Kidney tubule cell (primary cell): ENCODE results near the gene HCST.
"Not testable (repeated sequence)": the region's sequence is repeated elsewhere in the genome, so short reads cannot be mapped to it uniquely, and the experiment has no call there.

Source experiments
- DNase-seq: peaks from one replicate; pipeline ENCODE4 v3.0.0-alpha.2; 2018; ENCODE audit warnings: low spot score

HCST gene

DNA sequence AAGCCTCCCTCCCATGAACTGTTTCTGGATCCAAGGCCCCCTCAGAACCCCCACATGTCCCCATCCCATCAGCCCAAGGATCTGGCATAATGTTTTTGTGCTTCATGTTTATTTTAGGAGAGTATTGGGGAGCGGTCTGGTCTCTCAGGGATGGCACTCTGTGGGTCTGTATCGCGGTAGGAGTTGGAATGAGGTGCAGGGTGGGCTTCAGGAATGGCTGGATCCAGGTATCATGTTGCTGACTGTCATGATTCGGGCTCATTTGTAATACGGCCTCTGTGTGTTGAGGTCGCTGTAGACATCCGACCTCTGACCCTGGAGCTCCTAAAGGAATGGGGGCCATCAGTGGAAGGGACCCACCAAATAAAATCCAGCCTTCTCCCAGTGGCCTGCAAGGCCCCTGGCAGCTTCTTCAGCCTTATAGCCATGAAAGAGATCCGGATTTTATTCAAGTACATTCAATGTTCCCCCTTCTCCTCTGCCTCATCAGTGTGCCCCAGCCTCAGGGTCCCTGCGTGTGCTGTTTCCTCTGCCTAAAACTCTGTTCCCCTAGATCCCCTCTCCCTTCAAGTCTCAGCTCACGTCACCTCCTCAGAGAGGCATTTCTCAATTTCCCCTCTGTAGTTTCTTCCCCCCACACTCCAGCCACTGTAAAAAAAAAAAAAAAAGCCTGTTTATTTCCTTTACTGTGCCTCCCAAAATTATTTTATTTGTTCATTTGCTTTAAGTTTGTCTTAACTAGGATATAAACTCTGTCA lies 2.2 kb downstream of the HCST start:
- DNase-seq, result no peak

DNA sequence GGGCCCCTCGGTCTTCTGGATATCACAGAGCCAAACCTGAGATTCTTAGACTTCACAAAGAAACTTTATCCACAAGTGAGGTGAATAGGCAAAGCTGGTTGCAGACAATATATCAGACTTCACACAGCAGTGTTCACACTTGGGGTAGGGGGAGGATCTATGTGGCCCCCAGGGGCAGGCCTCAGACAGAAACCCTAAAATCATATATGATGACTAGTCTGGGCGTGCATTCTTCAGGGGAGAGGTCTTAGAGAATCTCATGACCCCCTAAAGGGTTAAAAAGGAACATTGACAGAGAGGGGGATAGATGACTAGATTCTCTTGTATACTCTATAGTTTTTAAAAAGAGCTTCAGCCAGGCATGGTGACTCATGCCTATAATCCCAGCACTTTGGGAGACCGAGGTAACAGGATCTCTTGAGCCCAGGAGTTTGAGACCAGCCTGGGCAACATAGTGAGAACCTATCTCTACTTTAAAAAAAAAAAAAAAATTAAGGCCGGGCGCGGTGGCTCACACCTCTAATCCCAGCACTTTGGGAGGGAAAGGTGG lies 2.9 kb downstream of the HCST start:
- DNase-seq, result no peak

DNA sequence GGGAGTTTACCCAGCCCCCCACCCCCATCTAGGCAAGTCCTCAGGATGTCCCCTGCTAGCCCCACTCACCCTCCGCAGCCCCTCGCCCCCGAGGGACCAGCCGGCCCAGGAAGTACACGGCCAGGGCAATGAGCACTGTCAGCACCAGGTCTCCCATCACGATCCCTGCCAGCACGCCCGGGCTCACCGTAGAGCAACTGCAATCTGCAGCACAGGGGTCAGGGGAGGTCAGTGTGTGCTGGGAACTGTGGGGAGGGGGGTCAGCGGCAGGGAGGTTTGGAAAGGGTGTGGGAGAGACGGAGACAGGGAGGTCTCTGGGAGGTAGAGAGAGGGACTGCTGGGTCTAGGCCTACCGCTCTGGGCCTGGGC lies 5.0 kb downstream of the HCST start:
- no peak for DNase-seq

DNA sequence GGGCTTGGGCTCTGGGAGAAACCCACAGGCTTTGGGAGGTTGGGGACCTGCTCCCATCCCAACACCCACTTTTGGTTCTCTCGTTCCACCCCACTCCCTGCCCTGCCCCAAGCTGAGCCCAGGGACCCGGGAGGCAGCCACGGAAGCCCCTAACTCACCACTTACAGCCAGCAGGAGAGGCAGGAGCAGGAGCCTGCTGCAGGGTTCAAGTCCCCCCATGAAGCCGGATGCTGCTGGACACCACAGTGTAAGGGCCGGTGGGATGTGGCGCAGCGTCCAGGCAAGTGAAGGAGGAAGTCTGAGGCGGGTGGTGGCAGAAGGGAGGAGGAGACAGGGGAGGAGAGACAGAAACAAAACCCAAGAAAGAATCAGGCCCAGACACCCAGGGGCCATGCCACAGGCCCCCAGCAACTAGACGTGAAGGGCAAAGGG lies 5.7 kb downstream of the HCST start, which contains the start of gene TYROBP:
Gene TYROBP, minus strand, starts transcription at position 286 of the 432 bp plus-strand sequence. Its CDS starts 67 bp downstream, at position 219.
- no peak for DNase-seq

DNA sequence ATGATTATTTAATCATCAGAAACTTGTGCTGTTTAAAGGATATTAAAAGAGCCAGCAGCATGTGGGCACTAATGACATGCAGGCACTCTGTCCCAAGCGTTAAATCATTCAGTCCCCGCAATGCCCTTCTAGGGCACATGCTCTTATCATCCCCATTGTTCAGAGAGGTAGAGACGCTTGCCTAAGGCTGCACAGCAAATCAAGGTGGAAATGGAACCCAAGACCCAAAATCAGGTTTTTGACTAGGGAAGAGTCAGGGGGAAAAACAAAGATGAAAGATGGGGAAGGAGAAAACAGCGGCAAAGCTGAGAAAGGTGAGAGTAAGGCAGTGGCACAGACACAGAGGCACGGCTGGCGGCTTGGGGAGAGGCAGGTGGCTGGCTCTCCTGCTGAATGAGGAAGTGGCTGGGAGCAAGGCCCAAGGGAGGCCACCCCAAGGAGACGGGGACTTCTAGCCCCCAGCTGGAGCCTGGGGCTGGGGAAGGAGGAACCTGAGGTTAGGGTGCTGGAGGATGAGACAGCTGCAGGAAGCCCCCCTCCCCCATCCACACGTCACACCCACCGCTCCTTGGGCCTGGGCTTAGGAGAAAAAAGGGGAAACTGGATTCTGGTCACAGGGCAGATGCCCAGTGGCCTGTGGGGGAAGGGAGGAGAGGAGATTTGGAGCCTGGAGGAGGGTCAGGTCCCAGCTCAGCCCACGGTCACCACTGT lies 6.8 kb downstream of the HCST start:
- DNase-seq, result no peak

DNA sequence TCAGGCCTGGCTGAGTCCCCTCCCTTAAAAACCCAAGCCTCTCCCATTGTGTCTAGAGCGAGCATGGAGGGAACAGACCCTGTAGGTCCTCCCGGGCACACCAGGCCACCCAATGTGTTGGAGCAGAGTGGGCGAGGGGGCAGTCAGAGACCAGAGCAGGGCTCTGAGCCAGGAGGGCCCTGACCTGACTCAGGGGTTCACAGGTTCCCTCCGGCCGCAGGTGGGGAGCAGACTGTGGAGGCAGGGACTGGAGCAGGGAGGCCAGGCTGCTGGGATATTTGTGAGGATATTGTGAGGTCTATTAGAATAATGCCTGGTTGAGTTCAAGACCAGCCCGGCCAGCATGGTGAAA lies 7.3 kb downstream of the HCST start:
- no peak for DNase-seq

DNA sequence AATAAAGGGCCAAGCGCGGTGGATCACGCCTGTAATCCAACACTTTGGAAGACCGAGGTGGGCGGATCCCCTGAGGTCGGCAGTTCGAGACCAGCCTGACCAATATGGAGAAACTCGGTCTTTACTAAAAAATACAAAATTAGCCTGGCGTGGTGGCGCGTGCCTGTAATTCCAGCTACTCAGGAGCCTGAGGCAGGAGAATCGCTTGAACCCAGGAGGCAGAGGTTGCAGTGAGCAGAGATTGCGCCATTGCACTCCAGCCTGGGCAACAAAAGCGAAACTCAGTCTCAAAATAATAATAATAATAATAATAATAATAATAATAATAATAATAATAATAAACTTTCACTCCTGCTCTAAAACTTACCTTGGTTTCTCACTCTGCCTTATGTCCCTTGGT lies 8.0 kb downstream of the HCST start:
- DNase-seq, result not testable (repeated sequence)

DNA sequence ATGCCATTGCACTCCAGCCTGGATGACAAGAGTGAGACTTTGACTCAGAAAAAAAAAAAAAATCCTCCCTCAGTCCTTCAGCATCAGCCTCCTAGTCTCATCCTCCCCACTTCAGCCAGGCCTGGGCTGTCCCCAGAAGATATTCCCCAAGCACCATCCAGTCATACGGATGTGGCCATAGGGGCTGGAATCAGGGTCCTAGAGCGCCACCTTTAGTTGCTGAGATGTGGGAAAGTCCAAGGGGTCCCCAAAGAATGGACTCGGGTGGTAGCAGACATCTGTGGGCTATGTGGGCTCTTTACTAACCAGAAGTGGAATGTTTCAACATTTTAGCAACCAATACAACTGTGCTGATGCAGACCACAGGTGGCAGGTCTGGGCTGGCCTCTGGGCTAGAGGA lies 8.8 kb downstream of the HCST start:
- DNase-seq, result no peak

DNA sequence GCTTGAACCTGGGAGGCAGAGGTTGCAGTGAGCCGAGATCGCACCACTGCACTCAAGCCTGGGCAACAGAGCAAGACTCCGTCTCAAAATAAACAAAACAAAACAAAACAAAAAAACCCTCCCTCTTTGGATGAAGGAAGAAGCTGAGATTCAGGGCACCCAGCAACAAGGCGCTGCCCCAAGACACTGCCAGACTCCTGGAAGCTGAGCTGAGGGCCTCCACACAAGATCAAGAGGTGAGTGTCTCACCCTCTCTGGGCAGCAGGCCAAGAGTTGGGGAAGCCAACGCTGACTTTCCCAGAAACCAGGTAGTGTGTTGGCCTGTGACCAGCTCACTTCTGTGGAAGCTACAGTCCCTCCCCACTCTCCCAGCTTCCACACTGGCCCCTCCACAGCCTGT lies 9.5 kb downstream of the HCST start:
- DNase-seq, result peak; percentile 93

DNA sequence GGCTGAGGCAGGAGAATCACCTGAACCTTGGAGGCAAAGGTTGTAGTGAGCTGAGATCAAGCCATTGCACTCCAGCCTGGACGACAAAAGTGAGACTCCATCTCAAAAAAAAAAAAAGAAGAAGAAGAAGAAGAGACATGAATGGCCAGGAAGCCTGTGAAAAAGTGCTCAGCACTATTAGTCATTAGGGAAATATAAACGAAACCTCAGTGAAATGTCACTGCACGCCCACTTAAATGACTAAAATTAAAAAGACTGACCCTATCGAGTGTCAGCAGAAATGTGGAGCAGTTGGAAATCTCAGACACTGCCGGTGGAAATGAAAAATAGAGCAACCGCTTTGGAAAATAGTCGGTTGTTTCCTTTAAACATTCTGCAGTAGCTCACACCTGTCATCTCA lies 11.3 kb downstream of the HCST start:
- peak; percentile 33 for DNase-seq

DNA sequence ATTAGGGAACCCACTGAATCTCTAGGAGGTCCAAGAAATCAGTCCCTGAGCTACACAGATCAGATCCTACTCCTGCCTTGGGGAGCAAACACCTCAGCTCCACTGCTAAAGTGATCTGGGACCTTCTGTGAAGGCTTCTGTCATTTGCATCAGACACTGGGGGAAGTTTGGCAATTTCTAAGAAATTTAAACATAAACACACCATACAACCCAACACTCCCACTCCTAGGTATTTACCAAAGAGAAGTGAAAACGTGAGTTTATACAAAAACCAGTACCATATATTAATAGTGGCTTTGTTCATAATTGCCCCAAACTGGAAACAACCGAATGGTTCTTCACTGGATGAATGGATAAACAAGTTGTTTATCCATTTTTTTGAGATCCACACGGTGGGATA lies 13.1 kb downstream of the HCST start:
- no peak for DNase-seq

DNA sequence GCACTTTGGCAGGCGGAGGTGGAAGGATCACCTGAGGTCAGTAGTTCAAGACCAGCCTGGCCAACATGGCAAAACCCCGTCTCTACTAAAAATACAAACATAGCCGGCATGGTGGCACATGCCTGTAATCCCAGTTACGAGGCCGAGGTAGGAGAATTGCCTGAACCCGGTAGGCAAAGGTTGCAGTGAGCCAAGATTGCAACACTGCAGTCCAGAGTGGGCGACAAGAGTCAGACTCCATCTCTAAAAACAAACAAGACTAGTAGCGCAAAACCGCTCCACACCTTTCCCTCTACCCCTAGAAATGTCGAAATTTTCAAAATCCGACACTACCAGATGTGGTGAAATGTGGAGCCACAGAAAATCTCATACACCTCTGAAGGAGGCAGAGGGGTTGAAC lies 17.0 kb downstream of the HCST start:
- DNase-seq, result no peak

DNA sequence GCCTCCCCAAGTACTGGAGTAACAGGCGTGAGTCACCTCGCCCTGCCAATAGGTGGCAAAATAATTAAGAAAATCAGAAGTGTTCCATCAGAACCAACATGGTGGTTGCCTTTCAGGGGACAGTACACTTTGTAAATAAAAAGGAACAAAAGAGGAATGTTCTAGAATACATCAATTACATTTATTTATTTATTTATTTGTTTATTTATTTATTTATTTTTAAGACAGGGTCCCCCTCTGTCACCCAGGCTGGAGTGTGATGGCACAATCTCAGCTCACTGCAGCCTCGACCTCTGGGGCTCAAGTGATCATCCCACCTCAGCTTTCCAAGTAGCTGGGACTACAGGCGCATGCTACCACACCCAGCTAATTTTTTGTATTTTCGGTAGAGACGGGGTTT lies 18.7 kb downstream of the HCST start:
- no peak for DNase-seq

DNA sequence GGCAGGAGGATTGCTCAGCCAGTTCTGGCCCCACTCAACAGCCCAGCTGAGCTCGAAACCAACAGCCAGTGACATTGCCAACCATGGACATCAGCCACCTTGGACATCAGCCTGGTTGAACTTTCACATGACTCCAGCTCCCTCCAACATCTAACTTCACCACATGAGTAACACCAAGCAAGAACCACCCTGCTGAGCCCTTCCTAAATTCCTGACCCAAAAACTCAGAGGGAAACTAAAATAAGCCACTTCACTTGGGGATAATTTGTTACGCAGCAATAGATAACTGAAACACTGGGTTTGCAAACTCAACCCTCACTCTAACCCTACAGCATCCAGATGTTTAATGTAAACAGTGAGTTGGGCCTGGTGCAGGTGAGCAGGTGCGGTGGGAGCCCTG lies 23.2 kb downstream of the HCST start:
- no peak for DNase-seq

DNA sequence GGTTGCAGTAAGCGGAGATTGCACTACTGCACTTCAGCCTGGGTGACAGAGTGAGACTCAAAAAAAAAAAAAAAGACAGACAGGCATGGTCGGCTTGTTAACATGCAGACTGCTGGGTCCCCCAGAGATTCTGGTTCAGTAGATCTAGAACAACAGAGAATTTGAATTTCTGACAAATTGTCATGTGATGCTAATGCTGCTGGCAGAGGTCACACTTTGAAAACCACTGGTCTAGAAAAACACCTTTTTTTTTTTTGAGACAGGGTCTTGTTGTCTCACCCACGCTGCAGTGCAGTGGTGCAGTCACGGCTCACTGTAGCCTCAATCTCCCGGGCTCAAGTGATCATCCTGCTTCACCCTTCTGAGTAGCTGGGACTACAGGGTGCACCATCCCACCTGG lies 26.2 kb downstream of the HCST start:
- DNase-seq, result no peak

DNA sequence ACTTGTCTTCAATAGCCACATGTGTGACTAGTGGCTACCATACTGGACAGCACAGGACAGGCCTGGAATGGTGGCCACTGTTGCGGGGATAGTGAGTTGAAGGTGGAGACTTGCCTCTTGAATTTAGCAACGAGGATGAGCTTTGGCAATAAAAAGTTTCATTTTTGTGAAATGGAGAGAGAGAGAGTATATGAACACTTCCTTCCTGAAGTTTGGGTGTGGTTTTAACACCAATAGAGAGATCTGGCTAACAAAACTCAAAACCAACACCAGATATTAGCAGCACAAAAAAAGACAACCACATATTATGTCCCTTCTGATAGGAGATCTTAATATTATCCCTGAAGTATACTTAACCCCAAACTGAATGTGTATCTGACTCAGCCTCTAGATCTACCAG lies 27.5 kb downstream of the HCST start:
- no peak for DNase-seq

DNA sequence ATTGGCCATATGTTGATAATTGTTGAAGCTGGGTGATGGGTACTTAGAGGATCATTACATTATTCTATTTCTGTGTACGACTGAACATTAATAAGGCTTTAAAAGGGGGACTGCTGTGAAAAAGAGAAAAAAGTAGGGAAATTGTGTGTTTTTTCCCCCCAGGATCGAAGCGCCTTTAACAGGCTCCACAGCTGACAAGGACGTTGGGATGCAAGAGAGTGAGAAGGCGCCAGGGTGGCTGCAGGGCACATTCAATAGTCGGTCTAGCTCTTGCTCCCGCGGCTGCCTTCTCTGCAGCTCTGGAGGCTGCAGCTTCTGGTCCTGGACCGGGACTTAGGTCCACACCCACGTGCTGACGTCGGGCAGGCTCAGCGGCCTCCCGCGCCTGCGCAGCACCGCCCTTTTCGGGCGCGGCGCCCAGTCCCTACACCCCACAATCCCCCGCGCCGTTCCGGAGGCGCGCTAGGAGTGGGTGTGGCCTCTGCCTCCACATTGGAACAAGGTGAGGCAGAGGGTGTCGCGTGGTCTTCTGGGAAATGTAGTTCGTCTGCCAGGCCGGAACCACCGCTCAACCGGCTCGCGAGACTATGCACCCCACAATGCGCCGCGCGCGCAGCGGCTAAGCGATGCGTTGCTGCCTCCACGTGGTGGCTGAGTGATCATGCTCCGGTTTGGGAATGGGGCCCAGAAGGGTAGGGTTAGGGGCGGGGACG lies 29.0 kb downstream of the HCST start:
- DNase-seq, result peak; percentile 99

DNA sequence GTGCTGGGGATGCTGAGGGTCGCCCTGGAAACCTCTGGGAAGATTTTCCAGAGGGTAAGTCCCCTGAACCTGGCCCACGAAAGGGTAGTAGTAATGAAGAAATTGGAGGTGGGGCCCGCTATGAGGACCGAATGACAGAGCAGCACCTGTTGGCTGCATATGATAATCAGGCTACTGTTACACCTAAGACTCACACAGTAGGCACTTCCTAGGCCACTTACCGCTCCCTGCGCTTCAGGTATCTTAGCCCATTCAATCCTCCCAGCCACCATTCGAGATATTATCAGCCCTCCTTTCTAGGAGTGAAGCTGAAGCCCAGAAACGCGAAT lies 29.5 kb downstream of the HCST start:
- no peak for DNase-seq

DNA sequence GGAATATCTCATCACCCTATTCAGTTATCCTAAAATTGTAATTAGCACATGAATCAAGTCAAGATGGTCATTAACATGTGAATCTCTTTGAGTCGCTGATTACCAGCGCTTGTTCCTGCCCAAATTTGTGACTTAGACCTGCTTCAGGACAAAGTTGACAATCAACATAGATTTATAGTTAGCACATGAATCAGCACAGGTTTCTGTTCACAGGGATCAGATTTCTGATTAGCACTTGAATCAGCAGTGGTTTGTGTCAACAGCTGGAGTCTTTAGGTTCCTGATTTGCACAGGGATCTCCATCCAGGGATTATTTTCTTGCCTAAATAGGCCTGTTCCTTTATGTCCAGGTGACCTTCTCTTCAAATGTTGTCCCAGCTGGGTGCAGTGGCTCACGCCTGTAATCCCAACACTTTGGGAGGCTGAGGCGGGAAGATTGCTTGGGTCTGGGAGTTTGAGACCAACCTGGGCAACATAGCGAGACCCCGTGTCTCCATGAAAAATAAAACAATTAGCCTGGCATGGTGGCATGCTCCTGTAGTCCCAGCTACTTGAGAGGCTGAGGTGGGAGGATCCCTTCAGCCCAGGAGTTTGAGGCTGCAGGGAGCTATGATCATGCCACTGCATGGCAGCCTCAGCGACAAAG lies 30.1 kb downstream of the HCST start:
- no peak for DNase-seq

DNA sequence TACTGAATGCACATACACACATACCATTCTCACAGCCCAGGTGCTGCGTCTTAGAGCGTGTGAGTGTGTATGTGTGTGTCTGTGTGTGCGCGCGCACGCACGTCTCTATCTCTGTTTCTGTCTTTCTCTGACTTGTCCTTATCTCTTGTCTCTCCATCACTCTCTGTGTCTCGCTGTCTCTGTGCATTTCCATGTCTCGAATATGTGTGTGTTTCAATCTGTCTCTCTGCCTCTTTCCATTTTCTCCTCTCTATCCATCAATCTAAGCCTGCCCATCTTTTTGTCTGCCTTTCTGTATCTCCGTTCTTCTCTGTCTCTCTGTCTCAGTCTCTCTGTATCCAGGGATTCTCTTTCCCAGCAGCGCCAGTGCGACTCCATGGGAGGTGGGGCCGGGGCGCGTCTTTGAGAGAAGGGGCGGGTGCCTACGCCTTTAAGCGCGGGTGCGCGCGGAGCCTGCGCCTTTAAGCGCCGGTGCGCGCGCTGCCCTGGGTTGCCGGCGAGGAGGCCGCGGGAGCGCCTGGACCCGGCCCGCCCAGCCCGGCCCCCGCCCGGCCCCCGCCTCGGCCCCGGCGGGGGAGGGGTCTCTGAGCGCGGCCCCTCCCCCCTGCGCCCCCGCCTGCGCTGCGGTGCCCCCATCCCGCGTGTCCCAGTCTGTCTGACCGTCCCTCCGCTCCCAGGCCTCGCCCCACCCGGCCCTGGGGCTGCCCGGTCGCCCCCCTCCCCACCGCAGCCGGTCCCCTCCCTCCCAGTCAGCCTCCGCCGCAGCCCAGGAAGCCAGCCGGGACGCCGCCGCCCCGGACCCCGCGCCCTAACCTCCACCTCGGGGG lies 33.8 kb downstream of the HCST start, which contains the start of gene LRFN3:
Gene LRFN3, plus strand, starts transcription at position 464 of the 827 bp plus-strand sequence. CDS start 3,052 bp downstream, outside the sequence.
- peak; percentile 71 for DNase-seq

DNA sequence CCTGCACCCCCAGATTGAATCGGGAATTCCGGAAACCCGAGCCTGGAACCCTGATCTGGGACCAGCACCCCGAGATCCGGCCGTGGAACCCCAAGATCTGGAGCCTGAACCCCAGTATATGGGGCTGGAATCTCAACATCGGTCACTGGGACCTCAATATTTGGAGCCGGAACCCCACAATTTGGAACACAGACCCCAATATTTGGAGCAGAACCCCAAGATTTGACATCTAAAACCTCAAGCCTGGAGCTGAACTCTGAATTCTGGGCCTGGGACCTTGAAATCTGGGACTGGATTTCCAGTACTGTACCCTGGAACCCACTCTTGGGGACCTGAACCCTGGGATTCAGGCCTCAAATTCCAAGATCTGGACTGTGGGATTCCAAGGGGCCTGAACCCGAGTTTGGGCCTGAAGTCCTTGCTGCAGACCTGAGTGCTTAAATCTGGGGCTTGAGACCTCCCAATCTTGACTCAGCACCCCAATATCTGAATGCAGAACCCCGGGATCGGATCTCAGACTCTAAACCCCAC lies 34.5 kb downstream of the HCST start:
- DNase-seq, result no peak
